GM21619 (cell line): ENCODE measurements around the gene PYDC1.
"Not testable (repeated sequence)": the region's sequence is repeated elsewhere in the genome, so short reads cannot be mapped to it uniquely, and the experiment has no call there.

Experiments
- ATAC-seq: cut with Tn5 transposase; IDR thresholded peaks from one replicate; pipeline ENCODE4 v1.9.1; 2021; ENCODE audit not compliant: unreplicated experiment

The PYDC1 gene

GRCh38 chr16:31223044-31223443 lies 6.1 kb upstream of the PYDC1 start:
- no peak for ATAC-seq

- no peak for ATAC-seq
These were observed 4.6 kb upstream of the PYDC1 start for GRCh38 chr16:31221357-31222160.

GRCh38 chr16:31219154-31219741 lies 2.3 kb upstream of the PYDC1 start:
- no peak for ATAC-seq

DNA sequence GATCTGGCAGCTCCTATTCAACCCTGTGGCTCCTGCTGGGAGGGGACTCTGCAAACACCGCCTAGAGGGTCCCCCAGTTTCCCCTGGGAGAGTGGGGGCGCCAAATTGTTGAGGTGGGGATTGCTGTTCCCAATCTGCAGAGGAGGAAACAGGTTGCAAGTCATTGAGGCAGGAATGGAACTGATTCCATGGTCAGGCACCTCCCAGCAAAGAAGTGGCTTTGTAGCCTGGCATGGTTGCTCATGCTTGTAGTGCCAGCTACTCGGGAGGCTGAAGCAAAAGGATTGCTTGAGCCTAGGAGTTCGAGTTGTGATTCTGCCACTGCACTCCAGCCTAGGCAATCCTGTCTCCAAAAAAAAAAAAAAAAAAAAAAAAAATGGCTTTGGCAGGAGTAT lies 198 bp upstream of the PYDC1 start:
- ATAC-seq = no peak

DNA sequence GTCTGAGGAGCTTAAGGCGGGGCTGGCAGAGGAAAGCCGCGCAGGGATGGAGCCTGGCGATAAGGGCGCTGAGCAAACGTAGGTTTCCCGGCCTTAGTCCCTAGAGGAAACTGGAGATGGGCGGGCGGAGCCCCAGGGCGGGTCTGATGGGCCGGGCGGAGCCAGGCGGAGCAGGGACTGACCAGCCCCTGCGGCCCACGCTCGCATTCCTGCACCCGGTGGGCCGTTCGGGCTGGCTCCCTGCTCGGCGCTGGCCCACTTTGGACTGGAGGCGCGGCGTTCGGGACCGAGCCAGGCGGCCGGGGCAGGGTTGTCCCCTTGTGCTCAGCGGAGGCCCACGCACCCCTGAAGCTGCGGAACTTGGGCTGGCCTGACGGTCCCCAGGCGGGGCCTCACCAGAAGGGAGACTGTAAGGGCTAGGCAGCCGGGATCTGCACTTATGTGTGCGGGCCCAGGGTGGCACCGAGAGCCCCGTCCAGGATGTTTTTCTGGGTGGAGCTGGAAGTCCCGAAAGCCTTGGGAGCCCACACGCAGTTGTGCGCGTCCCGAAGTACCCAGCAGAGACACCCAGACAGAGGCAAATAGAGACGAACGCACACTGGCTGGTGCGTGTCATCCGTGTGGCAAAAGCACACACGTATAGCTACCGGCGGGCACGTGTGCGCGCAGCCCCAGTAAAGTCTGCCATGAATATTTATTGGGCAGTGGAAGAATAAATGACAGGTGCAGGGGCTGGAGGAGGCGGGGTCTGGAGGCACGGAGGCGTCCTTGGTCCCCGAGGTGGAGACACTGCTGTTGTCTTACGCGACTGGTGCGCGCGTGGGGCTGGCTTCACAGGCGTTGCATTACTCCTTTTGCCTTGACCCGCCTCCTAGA lies 1.4 kb downstream of the PYDC1 start:
- ATAC-seq = no peak

DNA sequence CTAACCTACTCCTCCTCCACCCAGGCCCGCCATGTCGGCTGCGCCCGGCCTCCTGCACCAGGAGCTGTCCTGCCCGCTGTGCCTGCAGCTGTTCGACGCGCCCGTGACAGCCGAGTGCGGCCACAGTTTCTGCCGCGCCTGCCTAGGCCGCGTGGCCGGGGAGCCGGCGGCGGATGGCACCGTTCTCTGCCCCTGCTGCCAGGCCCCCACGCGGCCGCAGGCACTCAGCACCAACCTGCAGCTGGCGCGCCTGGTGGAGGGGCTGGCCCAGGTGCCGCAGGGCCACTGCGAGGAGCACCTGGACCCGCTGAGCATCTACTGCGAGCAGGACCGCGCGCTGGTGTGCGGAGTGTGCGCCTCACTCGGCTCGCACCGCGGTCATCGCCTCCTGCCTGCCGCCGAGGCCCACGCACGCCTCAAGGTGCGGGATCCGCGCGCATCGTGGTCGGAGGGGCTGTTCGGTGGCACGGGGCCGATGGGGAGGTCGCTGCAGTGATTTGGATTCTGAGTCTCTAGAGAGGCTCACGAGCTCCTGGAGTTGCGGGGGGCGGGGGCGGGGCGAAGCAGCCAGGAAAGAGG lies 2.1 kb downstream of the PYDC1 start:
- no peak for ATAC-seq

DNA sequence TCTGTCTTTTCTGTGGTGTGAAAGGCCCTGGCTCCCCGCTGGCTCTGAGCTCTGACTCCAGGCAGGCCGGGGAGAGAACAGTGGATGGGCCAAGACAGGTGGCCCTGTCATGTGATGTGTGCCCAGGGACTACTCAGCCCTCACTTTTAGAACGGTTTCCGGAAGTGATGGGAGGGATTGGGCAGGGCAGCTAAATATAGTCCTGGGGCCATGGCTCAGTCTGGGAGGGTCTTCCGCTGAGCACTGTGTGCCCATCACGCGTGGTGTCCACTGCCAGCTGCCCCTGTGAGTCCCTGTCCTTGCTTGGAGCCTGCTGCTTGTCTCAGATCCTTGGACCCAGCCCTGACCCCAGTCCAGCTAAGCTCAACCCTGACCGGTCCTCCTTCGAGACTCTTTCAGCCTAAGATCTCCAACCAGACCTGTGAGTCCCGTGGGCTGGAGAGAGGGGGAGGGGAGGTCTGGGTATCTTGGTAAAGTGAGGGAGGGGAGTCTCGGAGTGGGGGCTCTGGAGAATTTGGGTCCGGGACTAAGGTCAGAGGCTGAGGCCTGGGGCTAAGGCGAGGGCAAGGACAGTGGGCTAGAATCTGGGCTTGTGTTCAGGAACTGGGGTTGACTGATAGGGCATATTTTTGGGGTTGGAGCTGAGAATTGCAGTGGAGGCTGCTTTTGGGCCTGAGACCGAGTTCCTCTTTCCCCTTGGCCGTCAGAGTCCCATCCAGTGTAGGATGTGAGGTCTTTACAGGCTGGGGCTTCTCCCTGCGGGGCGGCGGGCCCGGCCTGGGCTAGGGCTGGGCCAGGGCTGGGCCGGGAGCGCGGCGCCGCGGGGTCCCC lies 2.8 kb downstream of the PYDC1 start, which contains the start of gene TRIM72:
Gene TRIM72 (plus strand): TSS at position 243 of the 831 bp plus-strand sequence. CDS start 620 bp downstream, outside the sequence.
- no peak for ATAC-seq

DNA sequence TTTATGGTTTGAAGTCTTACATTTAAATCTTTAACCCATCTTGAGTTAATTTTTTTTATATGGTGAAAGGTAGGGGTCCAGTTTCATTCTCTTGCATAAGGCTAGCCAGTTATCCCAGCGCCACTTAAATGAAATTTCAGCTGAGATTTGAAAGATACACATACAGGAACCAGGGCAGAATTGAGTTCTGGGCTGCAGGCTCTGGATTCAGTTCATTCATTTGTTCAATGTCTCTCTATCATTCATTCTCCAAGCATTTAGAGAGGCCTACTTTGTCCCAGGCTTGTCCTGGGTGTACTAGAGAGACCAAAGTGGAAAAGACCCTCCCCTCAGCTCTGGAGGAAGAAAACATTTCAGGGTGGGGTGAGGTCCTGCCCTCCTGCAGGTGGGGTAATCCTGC lies 3.6 kb downstream of the PYDC1 start:
- ATAC-seq = no peak

- ATAC-seq = no peak
These were observed 10.2 kb downstream of the PYDC1 start for GRCh38 chr16:31206776-31207175.

- ATAC-seq = no peak
These were observed 11.9 kb downstream of the PYDC1 start for GRCh38 chr16:31204871-31205666.

DNA sequence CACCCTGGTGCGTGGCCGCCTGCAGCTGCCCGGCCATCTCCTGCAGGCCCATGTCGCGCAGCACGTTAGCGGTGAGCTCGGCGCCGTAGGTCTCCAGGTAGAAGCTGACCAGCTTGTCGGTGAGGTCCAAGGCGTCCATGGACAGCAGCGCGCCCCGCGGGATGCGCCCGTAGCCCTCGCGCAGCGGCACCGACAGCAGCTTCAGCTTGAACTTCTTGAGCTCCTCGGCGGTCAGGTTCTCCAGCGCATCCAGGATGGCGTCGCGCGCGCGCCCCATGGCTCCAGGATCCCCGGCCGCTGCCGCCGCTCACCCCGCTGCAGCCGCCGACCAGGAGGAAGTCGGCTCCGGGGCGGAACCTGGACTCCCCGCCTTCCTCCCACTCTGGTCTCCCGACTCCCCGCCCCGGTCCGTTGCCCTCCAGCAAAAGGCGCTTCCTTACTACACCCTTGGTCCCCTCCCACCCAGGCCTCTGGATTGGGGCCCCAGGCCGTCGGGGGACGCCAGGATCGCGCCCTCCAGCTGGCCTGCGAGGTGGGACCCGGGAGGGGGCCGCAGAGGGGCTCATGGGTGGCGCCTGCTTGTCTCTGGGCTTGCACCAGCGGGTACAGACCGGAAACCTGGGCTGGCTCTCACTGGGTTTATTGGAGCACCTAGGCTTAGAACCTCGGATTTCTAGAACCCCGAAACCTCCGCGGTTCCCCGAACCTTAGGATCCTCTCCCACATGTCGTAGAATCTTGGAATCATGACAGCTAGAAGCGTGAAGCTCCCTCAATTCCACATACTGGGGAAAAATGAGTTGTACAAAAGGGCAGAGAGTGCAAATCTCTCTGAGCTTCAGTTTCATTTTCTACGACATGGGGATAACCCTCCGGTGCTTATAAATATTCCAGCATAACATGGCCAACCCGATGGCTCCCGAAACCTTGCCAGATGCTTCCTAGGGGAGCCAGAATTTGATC lies 14.2 kb downstream of the PYDC1 start, which contains the start of gene PYCARD:
Gene PYCARD (minus strand): TSS at position 347 of the 962 bp plus-strand sequence. CDS start 70 bp downstream, at position 277.
- ATAC-seq = no peak

GRCh38 chr16:31201582-31202413 lies 15.1 kb downstream of the PYDC1 start:
- no peak for ATAC-seq

- no peak for ATAC-seq
These were observed 15.9 kb downstream of the PYDC1 start for GRCh38 chr16:31200821-31201568.

DNA sequence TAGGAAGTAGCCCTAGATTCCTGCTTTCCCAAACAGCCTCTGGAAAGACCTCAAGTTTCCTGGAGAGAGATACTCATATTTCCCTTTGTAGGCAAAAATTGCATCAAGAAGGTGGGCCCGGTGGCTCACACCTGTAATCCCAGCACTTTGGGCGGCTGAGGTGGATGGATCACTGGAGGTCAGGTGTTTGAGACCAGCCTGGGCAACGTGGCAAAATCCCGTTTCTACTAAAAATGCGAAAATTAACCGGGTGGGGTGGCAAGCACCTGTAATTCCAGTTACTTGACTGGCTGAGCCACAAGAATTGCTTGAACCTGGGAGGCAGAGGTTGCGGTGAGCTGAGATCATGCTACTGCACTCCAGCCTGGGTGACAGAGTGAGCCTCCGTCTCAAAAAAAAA lies 16.8 kb downstream of the PYDC1 start:
- ATAC-seq = not testable (repeated sequence)

- no peak for ATAC-seq
These were observed 17.4 kb downstream of the PYDC1 start for GRCh38 chr16:31199430-31200041.

GRCh38 chr16:31198207-31198882 lies 18.6 kb downstream of the PYDC1 start:
- ATAC-seq = no peak
